Measurements from ENCODE around the gene GFOD1. TPM values are rescaled to one million over a fixed set of nuclear protein-coding genes. Genes with fewer than 3 reads are reported as not detected.
"Not testable (repeated sequence)": the region's sequence is repeated elsewhere in the genome, so short reads cannot be mapped to it uniquely, and the experiment has no call there.

GFOD1 gene
- total RNA-seq, 1 donor from 2014 or later, result 33.7 TPM

DNA sequence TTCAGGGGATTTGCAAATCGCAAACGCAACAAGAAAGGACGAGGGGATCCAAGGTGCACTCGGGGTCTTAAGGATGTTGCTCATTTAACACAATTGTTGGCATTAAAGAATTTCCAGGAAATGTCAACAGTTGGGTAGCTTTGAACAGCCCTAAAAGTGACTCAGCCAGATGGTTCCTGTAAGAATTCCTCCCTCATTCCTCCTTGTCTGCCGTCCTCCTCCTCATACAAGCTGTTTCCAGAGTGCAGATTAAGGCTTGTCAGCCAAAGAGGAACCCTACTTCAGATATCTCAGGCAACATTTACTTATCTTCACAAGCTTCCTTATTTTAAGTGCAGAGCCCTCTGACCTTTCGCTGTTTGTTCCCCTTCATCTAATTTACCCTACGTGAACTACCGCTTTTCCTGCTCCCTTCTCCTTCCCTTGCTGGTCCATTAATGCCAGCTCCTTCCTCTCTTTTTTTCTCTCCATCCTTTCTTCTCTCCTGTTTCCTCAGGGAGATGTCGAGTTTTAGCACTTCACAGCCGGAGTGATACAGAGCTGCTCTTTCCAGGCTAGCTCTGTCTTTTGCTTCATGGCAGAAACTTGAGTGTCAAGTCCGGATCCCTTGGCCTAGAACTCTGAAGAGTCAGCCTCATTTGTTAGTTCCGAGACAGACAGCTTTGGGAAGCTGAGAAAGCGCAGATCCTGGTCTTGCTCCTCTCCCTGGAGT is 132.9 kb downstream of the GFOD1 start:
- ATAC-seq (peak; percentile 30), DNase-seq (no peak)
- intact Hi-C loops (cut with micrococcal nuclease), result no loop called here

DNA sequence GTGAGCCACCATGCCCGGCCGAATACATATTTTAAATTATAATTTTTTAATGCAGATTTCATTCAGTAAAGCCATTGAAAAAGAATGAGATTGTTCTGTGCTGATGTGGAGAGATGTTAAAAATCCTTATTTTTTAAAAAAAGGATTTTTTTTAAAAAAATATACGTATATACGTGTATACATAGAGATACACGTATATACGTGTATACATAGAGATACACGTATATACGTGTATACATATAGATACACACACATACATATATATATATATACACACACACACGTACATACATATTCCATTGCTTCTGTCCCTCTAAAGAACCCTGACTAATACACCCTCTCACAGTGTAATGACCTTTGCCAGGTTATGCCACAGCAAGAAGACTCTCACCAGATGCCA is 135.2 kb downstream of the GFOD1 start:
- intact Hi-C loops (cut with micrococcal nuclease), result no loop called here
- ATAC-seq, result no peak
- DNase-seq, result no peak

DNA sequence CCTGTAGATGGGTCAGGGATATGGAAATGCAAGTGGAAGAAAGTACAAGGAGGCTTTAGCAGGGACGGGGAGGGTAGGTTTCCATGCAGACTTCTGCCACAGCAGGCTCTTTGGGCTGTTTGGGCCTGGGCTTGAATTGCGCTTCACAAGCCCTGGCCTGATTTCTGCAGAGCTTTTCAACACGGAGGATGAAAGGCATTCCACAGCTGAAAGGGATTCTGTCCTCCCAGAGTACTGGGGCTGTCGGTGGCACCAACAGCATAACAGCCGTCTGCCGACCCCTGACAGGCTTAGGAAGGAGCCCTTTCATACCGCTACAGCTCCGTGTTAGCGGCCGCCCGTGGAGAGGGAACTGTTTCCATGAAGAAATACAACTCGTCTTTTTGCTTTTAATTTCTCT is 136.1 kb downstream of the GFOD1 start:
- no peak for DNase-seq
- intact Hi-C loops (cut with micrococcal nuclease), result no loop called here
- ATAC-seq, result no peak

DNA sequence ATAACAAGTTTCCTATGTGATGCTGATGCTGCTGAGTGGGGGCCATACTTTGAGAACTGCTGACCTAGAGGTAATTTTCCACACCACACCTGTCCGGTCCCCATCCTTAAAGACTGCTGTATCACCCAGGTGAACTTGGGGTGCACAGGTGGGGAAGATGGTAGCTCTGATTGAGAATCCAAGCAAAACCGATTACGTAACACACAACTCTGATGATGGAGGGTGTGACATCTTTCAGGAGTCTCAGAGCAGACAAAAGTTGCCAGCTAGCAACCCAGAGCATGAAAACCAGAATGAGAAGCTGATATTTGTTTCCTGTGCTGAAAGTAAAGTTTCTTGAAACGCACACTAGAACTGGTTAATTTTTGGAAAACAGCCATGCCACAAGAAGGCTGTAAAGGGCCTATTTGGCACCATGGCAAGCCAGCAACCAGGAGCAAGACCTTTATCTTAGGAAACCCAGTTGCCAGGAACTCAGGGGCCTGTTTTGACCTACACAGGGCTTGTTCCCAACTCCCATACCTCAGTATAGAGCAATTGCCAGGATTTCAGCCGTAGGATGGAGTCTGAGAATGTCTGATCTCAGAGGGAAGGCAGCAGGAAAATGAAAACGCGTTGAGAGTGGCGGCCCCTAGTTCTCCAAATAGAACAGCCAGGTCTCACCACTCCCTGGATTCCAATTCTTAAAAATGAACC is 137.4 kb downstream of the GFOD1 start:
- intact Hi-C loops (cut with micrococcal nuclease), result no loop called here
- ATAC-seq (peak; percentile 61), DNase-seq (no peak)

DNA sequence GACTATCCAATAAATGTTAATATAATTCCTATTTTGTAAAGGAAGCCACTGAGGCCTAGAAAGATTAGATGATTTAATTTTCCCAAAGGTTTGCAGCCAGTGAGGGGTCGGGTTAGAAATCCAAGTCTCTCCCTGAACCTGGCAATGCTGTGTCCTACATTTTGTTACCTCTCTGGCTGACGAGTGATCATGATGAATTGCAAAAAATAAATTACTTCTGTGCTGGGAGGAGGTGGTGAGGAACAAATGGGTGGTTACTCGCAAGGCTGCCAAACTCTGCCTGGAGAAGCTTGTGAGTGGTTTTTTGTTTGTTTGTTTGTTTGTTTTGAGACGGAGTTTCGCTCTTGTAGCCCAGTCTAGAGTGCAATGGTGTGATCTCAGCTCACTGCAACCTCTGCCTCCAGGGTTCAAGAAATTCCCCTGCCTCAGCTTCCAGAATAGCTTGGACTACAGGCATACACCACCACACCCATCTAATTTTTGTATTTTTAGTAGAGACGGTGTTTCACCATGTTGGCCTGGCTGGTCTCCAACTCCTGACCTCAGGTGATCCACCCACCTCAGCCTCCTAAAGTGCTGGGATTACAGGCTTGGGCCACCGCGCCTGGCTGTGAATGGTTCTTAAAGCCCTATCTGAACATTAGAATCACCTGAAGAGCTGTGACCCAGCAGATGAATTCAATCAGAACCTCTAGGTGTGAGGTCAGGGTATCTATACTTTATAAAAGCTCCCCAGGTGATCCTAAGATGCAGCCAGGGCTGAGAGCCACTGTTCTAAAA is 138.9 kb downstream of the GFOD1 start:
- intact Hi-C loops (cut with micrococcal nuclease), result no loop called here

DNA sequence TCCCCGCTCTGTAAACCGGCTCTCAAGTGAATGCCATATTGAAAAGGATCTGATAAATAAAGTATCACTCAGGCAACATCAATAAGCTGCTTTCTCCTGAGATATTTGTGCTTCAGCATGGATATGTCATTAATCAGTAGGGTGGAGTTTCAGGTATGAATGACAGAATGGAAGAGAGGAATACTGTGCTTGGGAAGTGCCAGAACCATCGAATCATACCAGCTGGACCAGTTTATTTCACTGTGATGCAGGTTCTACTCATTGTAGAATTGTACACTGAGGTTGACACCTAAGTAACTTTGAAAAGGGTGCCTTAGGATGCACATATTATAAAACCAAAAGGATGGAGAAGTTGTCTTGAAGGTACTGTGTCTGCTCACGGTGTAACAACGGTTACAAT is 141.2 kb downstream of the GFOD1 start:
- intact Hi-C loops (cut with micrococcal nuclease), result no loop called here
- ATAC-seq, result no peak
- no peak for DNase-seq

More for the DNA sequence above, 138.9 kb downstream of the GFOD1 start:
- no peak for ATAC-seq
- DNase-seq, result no peak

DNA sequence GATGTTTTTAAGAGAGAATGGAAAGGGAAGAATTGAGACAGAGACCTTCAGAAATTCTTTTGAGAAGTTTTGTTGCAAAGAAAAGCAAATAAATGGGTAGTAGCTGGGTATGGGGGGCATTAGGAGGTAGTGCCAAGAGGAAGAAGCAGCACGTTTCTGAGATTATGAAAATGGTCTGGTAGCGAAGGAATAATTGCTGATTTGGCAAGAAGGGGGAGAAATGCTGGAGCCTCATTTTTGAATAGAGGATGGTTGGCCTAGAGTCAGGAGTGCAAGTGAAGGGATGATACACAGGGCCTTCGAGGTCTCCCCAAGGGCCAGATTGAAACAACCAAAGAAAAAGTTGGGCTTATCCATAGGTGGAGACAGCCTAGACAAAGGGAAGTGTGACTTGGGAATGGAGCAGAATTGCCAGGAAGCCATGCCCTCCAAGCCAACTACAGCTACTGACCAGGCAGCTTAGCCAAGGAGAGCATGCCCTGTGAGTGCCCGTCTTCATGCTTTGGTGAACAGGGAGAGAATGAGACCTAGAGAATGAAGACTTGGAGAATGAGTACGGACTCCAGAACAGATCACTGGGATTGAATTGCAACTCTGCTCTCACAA is 144.9 kb downstream of the GFOD1 start:
- ATAC-seq, result no peak
- intact Hi-C loops (cut with micrococcal nuclease), result no loop called here
- DNase-seq, result no peak

DNA sequence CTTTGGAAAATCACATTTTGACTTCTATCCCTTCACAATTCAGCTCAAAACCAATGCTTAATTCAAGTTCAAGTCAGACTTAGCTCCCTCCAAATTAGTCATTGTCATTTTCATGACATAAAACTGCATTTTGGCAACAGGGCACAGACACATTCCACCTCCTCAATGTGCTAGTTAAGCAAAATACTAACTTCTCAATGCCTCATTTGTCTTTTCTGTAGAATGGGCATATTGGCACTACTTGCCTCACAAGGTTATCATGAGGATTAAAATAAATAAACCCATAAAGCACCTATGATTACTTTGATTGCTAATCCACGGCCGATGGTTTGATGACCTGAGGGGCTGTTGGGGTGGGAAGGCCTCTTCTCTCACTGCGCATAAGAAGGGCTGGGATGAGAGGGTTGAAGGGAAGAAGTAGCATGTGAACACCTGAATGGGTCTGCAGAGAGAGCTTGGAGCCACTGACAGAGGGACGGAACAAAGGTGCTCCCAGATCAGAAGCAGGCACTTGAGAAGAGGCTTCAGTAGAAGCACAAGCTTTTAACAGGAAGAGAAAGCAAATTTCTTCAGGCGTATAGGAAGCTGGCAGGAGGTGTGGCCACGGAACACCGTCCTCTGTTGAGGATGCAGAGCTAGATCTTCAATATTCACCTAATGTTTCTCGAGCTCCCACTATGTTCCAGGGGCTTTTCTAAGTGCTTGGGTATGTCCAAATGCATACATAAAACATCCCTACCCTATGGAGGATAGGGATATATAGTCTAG is 147.4 kb downstream of the GFOD1 start:
- DNase-seq (no peak), ATAC-seq (no peak)
- intact Hi-C loops (cut with micrococcal nuclease), result loop anchor here (5.0 kb wide), 1 partner anchor 197 kb away; no protein-coding TSS in a partner anchor

DNA sequence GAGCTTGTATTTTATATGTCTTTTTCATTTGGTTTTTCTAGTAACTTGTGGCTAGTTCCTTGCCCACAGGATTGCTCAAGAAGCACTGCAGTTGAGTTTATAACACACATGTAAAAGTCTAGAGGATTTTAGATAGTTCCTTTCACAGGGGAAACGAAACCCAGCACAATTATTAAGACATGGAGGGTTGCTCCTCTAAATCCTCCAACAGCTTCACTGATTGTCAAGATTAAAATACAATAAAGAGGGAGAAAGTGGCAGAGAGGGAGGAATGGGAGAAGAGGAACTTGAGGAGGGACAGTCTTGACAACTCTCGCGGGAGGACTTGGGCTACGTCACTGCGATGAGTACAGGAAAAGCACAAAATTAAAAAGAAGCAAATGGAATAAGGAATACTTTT is 149.4 kb downstream of the GFOD1 start:
- intact Hi-C loops (cut with micrococcal nuclease), result loop anchor here (5.0 kb wide), 1 partner anchor 199 kb away; no protein-coding TSS in a partner anchor
- no peak for ATAC-seq
- no peak for DNase-seq

DNA sequence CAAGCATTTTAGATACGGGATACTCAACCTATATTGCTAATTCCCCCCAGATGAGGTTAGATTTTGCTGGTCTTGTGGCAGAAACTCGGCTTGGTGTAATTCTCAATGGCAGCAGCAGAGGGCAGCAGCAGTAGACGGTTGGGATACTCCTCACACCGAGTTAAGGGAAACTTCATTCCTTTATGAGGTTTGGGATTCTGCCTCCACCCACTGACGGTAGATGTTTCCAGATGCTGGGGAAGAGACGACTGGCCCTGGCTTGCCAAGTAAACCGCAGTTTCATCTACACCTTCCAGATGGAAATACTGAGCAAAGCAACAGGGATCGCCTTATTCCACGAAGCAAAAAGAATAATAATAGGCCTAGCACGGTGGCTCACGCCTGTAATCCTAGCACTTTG is 150.8 kb downstream of the GFOD1 start:
- intact Hi-C loops (cut with micrococcal nuclease), result loop anchor here (5.0 kb wide), 1 partner anchor 201 kb away; no protein-coding TSS in a partner anchor
- peak; percentile 74 for ATAC-seq
- DNase-seq, result peak; percentile 89

DNA sequence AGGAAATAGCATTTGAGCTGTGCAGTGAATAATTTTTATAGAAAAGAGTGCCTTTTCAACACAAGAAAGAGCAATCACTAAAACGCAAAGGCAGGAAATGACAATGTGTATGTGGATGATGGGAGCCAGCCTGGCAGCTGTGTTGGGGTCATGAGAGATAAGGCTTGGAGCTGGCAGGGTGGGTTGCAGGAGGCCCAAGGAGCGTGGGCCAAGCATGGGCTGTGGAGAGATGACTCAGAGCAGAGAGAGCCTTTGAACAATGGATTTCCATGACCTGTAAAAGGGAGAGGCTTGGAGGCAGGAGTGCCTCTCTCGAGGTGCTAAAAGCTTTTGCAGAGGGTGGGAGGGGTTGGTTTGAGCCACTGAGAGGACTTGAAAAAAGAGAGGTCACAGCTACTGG is 152.4 kb downstream of the GFOD1 start:
- DNase-seq (no peak), ATAC-seq (peak; percentile 13)
- intact Hi-C loops (cut with micrococcal nuclease), result loop anchor here (5.0 kb wide), 1 partner anchor 202 kb away; no protein-coding TSS in a partner anchor

DNA sequence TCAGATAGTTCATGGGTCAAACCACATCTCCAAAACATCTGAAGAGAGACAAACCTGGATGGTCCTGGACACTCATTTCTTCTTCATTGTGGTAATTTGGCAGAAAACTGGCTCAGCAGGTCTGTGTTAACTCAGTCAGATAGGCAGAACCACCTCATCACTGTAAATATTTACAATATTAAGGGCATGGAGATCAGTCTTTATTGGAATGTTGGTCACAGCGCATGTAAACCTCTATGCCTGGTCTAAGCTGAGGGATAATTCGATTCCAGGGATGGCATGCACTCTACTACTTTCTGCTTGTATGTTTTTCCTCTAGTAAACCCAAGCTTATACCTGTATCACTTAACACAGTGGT is 155.1 kb downstream of the GFOD1 start:
- intact Hi-C loops (cut with micrococcal nuclease), result no loop called here
- no peak for ATAC-seq
- DNase-seq, result no peak

DNA sequence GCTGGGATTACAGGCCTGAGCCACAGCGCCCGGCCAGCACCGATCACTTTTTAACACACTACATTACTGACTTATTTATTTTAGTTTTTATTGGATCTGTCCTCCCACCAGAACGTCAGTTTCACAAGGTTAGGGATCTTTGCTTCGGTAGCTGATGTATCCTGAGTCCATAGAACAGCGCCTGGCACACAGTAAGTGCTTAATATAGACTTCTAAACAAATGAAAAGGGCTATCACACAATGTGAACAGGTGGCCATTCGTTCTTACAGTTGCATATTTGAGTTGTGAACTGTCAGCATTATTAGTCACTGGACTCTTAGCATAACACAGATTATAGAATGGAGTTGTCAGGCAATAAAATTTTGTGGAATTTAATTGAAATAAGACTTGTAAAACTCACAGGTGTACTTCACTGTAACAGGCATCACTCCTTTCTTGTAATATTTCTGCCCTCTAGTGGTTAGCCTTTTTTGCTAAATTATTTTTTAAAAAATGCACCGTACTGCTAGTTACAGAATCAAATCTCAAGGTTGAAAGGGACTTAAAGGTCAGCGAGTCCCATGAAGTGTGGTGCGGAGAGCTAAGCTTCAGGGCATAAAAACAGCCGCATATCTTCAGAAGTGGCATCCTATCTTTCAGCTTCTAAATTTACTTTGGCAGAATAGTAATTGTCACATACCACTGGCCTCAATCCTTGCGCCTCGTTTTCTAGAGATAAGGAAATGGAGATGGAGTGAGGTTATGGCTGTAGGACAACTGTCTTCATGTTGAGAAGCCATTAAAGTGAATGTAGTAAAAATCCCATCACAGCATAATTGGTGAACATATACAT is 155.7 kb downstream of the GFOD1 start:
- intact Hi-C loops (cut with micrococcal nuclease), result no loop called here
- ATAC-seq (peak; percentile 11), DNase-seq (no peak)

DNA sequence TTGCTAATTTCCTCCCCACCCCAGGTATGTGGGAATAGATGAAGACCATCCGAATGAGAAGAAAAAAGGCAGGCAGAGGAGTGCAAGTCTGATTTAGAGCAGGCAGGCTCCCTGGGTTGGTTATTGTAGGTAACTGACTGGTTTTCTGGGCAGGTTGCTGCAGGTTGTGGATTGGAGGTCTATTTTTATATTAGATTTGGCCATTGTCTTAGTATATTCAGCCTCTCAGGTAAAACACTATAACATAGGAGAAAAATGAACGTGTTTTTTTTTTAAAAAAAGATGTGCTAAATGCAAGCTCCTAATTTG is 158.6 kb downstream of the GFOD1 start:
- DNase-seq (no peak), ATAC-seq (no peak)
- intact Hi-C loops (cut with micrococcal nuclease), result no loop called here

DNA sequence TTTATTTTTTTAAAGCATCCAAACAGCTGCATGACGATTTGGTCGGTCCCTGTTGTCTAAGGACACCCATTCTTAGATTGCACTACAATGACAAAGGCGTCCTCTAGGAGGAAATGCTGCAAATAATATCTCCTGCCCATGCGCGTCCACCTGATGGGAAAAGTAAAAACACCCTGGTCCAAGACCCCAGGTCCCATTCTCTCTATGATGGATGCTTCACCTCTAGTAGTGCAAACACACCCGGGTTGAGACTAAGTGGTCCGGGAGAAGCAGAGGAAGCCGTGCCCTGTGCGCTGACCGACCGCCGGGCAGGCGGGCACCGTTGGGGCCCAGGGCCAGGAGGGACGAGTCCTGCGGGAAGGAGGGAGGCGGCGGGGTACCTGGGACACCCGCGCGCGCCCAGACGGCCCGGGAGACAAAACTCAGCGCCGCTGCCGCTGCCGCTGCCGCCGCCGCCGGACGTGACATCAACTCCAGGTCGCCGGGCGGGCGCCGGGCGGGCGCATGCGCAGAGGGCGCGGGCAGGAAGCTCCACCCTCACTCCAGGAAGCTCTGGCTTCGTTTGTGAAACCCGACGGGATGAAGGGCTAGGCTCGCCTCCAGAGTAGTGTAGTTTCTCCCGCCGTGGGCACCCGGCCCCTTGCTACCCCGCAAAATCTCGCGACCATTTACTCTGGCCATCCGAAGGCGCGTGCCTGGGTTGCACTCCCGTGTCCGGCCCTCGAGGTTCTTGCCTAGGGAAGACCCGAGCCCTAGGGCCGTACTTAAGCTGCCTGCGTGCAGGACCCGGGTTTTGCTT is 159.1 kb downstream of the GFOD1 start, which contains the start of gene TBC1D7:
Gene TBC1D7 (minus strand): TSS at position 462 of the 799 bp plus-strand sequence. CDS start 1,639 bp downstream, outside the sequence.
- peak; percentile 95 for DNase-seq
- intact Hi-C loops (cut with micrococcal nuclease), result no loop called here
- peak; percentile 92 for ATAC-seq

DNA sequence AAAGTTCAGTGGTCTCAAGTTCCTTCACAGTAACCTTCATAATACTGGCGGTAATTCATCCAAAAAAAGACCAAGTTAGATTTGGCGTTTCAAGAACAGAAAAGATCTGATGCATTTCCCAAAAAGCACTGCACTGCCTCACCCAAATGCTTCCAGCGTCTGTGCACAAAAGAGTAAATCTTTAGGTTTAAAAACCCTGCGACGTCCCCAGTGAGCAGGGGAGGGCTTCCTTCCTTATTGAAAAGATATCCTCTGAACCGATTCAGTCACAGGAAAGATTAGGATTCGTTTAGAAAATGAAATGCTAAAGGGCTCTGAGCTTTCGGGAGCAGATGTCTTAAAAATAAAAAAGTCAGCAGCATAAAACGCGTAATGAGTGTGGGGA is 159.7 kb downstream of the GFOD1 start:
- DNase-seq (no peak), ATAC-seq (no peak)
- intact Hi-C loops (cut with micrococcal nuclease), result no loop called here

DNA sequence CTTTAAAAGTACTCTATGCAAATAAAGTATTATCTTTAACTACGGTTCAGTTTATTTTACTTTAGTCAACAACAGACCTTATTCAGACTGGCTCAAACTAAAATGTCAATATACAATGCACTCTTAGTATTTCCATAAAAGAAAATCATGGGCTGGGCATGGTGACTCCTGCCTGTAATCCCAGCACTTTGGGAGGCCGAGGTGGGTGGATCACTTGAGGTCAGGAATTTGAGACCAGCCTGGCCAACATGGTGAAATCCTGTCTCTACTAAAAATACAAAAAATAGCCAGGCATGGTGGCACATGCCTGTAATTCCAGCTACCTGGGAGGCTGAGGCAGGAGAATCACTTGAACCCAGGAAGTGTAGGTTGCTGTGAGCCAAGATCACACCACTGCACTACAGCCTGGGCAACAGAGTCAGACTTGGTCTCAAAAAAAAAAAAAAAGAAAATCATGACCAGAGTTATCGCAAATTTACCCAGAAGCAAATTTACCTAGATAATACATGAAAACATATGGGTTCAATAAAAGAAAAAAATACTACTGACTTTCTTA is 161.3 kb downstream of the GFOD1 start:
- DNase-seq; intact Hi-C loops (cut with micrococcal nuclease); ATAC-seq: not testable (repeated sequence)

Data from left ventricle myocardium superior (tissue), 1 donor.